IgD-negative memory B cell (primary cell): Measurements from ENCODE around the gene PLA2G6. TPM values are rescaled to one million over a fixed set of nuclear protein-coding genes. Genes with fewer than 3 reads are reported as not detected.
"Not testable (repeated sequence)": the region's sequence is repeated elsewhere in the genome, so short reads cannot be mapped to it uniquely, and the experiment has no call there.

Source experiments
- H3K27ac Mint-ChIP-seq, 3 donors: one replicate each; pipeline ENCODE4 v1.8.0; 2020 to 2022; ENCODE audit warnings: mild to moderate bottlenecking in 3 of 3, mixed read lengths in 3 of 3, moderate library complexity in 1 of 3
- H3K27me3 Mint-ChIP-seq: one replicate; pipeline ENCODE4 v1.8.0; 2021; ENCODE audit warnings: mixed read lengths
- H3K36me3 Mint-ChIP-seq: one replicate; pipeline ENCODE4 v1.8.0; 2020; ENCODE audit warnings: mild to moderate bottlenecking, mixed read lengths
- H3K4me1 Mint-ChIP-seq, 3 donors: one replicate each; pipeline ENCODE4 v1.8.0; 2020 to 2022; ENCODE audit warnings: mixed read lengths in 3 of 3, mild to moderate bottlenecking in 1 of 3
- H3K4me3 Mint-ChIP-seq, 4 donors: one replicate each; pipeline ENCODE4 v1.8.0; 2020 to 2022; ENCODE audit warnings: mild to moderate bottlenecking in 4 of 4, mixed read lengths in 4 of 4, moderate library complexity in 3 of 4
- H3K9me3 Mint-ChIP-seq, 3 donors: one replicate each; pipeline ENCODE4 v1.8.0; 2020 to 2021; ENCODE audit warnings: mixed read lengths in 3 of 3, mild to moderate bottlenecking in 1 of 3
- polyA plus RNA-seq: library from polyadenylated mRNA; unstranded; fragments of 300-500 nt; fragmentation: Illumina TruSeq; gene quantifications from one replicate; pipeline ENCODE4 v1.2.3, GENCODE V29; 2021

PLA2G6 gene
- polyA plus RNA-seq, 1 donor from 2014 or later = 3.0 TPM

DNA sequence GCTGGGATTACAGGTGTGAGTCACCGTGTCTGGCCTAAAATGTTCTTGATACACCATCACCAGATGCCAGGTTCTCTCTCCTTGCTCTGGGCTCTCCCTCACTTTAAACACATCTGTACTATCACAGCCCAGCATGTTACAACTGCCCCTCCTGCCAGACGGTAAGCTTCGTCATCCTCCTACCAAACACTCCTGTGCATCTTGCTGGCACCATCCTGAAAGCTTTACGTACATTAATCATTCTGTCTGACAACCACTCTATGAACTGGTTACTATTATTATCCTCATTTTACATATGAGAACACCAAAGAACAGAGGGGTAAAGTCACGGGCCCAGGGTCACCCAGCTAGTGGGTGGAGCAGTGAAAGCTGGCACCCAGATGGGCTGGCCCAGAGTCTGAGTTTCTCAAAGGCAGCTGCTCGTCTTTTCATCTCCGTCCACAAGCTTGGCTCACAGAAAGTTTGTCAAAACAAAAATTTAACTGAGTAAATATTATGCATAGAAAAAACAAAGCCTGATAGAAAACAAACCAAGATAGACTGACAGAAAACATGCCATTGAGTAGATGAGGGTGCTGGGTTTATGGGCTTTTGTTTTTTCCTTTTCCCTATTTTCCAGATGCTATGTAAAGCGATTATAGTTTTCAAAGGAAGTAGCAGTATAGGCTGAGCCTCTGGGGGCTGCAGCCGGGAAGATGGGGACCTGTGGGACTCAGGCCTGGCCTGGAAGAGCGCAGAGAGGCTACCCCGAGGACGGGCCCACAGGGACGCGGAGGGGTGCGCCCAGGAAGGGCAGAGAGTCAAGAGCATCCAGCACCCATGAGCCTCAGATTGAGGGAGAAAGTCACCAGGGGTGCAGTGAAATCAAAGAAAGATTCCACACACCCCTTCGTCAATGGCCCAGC is 9.5 kb downstream of the PLA2G6 start:
- Mint-ChIP-seq H3K27me3 (no peaks in the 10 kb centered on the region), H3K27ac (peak overlapping the region in 1 of 3 donors; percentile 27), H3K36me3 (peaks cover 3% of the 10 kb centered on the region), H3K4me1 (peaks cover 0 to 13% (median 4%) of the 10 kb centered on the region in 3 donors), H3K9me3 (no peaks in the 10 kb centered on the region), H3K4me3 (no peak overlapping the region)

DNA sequence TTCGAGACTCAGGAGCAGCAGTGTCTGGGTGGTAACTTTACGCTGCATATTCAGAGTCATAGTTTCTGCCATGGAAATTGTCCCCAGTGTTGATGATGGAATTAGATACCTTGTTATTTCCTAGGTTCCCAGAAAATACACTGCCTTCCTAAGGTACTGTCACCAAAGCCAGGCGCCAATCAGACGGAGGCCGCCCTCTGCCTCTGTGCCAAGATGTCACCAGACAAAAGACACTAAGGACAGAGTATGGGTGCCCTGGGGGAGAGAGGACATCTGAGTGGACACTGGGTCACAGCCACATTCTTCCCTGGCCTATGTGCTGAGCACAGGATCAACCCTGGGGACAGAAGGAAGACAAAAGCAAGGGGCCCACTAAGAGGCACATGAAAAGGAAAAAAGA is 11.2 kb downstream of the PLA2G6 start:
- Mint-ChIP-seq H3K4me1 (peaks cover 0 to 5% (median 0%) of the 10 kb centered on the region in 3 donors), H3K4me3 (no peak overlapping the region), H3K36me3 (peaks cover 2% of the 10 kb centered on the region), H3K27me3 (no peaks in the 10 kb centered on the region), H3K27ac (no peak overlapping the region), H3K9me3 (no peaks in the 10 kb centered on the region)

DNA sequence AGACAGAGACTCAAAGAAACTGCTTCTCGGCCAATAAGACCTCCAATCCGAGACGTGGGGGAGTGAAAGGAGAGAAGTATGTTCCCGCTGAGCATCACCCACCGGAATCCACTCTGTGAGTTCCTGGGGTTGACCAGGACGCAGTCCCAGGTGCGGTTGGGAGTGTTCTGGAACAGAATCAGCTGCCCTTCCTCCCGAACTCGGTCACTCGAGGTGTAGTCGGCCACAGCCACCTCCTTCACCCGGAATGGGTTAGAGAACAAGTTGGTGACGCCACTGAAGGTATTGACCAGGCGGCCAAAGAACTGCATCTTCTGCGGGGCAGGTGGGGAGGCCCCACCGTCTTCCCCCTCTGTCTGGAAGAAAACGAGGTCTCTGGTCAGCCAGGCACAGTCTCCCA is 12.5 kb downstream of the PLA2G6 start:
- H3K27ac Mint-ChIP-seq = no peak overlapping the region
- H3K27me3 Mint-ChIP-seq = no peaks in the 10 kb centered on the region
- H3K9me3 Mint-ChIP-seq = no peaks in the 10 kb centered on the region
- H3K4me3 Mint-ChIP-seq = no peak overlapping the region
- peaks cover 2% of the 10 kb centered on the region for H3K36me3 Mint-ChIP-seq
- peaks cover 0 to 4% (median 0%) of the 10 kb centered on the region in 3 donors for H3K4me1 Mint-ChIP-seq

DNA sequence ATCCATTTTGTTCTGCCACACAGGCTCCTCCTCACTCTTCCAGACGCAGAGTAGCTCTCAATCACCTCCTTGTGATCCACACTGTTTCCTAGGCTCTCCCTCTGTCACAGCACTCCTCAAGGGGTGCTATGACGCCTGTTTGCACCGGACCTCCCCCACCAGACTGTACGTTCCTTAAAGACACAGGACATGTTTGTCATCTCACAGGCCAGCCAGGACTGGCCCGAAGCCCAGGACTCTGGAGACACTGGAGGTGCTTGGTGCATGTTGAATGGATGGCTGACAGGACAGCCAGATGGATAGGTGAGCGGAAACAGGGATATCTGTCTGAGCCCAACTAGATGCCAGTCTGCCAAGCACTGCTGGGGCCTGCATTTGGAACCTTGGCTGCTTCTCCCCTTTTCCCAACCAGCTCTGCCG is 13.6 kb downstream of the PLA2G6 start:
- Mint-ChIP-seq H3K4me3 (no peak overlapping the region), H3K27ac (peak overlapping the region in 1 of 3 donors; percentile 76), H3K36me3 (peaks cover 2% of the 10 kb centered on the region), H3K9me3 (no peaks in the 10 kb centered on the region), H3K27me3 (no peaks in the 10 kb centered on the region), H3K4me1 (peaks cover 0 to 3% (median 2%) of the 10 kb centered on the region in 3 donors)

DNA sequence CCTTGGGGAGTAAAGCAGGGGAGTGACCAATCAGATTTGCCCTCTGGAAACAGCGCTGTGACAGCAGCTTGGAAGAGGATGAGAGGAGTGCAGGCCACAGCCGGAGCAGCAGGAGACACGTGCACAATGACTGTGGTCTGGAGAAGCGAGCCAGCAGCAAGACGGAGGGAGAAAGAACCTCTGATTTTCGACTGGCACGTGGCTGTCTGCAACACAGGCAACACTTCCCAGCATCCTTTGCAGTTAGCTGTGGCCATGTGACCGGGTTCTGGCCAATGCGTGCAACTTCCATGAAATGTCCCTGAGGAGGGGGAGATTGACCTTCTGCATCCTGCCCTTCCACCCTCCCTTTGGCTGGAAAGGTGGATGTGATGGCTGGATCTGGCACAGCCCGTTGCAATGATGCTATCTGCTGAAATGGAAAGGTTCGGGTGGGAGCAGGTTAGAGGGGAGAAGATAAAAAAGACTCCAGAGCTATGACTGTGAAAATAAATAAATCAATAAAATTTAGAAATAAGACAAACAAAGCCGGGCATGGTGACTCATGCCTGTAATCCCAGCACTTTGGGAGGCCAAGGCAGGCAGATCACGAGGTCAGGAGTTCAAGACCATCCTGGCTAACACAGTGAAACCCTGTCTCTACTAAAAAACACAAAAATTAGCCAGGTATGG is 15.6 kb downstream of the PLA2G6 start:
- H3K27me3 Mint-ChIP-seq = no peaks in the 10 kb centered on the region
- peaks cover 7 to 12% (median 9%) of the 10 kb centered on the region in 3 donors for H3K4me1 Mint-ChIP-seq
- no peak overlapping the region for H3K4me3 Mint-ChIP-seq
- H3K9me3 Mint-ChIP-seq = no peaks in the 10 kb centered on the region
- peaks cover 2% of the 10 kb centered on the region for H3K36me3 Mint-ChIP-seq
- H3K27ac Mint-ChIP-seq = no peak overlapping the region

DNA sequence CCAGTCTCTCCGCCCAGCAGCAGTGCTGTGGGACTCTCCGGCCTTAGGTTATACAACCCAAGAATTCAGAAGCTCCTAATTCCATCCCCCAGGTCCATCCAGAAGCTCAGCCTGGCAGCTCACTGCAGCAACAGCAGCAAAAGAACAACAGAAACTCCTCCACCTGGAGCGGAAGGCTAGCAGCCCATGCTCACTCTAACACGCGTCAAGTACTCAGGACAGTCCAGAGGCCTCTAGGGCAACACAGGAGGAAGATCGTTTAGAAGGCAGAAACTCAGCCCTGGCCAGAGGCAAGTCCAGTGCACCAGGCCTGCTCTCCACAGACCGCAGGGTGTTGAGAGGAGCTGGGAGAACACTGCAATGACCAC is 17.1 kb downstream of the PLA2G6 start:
- H3K4me3 Mint-ChIP-seq = no peak overlapping the region
- no peaks in the 10 kb centered on the region for H3K27me3 Mint-ChIP-seq
- peaks cover 3% of the 10 kb centered on the region for H3K36me3 Mint-ChIP-seq
- no peaks in the 10 kb centered on the region for H3K9me3 Mint-ChIP-seq
- peaks cover 9 to 14% (median 12%) of the 10 kb centered on the region in 3 donors for H3K4me1 Mint-ChIP-seq
- peak overlapping the region in 1 of 3 donors; percentile 78 for H3K27ac Mint-ChIP-seq

DNA sequence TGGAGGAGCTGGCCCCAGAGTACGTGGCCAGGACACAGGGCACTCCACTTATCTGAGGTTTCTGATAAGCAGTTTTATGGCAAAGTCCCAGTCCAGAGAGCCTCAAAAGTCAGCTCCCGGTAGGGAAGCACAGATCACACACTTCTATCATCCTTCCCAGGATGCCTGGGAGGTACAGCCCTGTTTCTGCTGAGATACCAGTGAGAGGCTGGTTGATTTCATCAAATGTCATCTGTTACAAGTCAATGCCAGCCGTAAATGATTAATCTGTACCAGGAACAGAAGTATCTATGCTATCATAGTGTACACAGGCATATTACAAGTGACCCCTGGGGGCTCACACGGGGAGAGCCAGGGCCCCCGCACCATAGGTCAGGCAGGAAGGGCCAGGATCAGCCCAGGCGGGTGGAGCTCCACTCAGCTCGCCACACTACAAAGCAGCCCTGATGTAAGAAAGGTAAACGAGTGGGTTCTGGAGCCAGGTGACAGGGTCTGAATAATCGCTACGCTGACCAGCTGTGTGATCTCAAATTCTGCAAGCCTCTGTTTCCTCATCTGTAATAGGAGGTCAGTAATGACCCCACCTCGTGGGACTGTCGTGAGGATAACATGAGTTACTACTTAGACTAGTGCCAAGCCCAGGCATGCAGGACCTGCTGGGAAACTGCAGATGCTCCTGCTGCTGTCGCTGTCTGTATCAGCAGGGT is 17.6 kb downstream of the PLA2G6 start:
- Mint-ChIP-seq H3K9me3 (no peaks in the 10 kb centered on the region), H3K4me3 (no peak overlapping the region), H3K27ac (peak overlapping the region; percentile 63 to 78 (median 78)), H3K4me1 (peaks cover 9 to 14% (median 12%) of the 10 kb centered on the region in 3 donors), H3K27me3 (no peaks in the 10 kb centered on the region), H3K36me3 (peaks cover 3% of the 10 kb centered on the region)

DNA sequence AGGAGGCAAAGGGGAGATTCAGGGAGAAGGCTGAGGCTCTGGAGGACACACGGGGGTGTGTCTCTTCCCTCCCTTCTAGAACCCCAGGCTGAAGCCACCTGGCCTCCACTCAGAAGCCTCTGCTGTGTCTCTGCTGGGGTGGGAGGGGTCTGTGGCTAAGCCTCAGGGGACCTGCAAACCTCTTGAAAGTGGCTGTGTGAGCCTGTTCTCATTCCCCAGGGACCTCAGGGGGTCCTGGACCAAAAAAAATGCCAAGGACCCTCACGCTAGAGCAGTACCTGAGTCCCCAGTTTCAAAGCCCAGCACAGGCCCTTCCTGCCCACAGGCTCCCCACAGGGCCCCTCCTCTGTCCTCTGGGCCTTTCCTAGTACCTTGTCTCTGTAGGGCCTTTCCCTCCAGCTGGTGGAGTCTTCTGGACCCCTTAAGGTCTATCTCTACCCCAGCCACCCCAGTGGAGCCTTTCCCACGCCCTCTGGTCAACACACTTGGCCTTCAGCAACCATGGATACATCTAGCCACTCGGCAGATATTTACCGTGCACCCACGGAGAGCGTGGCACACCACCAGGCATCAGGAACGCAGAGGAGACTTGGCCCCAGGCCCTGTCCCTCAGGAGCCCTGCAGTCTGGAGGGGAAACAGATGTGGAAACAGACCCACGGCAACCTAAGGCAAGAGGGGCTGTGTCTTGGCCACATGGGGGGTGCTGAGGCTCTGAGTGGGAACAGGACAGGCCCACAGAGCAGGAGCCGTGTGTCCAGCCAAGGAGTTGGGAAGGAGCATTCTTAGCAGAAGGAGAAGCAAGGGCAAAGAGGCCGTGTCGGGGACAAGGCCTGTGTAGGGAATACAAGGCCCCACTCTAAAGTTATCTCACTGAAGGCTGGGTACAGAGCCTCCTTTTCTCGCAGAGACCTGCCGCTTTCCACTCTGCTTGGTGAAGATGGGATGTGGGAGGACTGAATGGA is 18.5 kb downstream of the PLA2G6 start:
- H3K9me3 Mint-ChIP-seq = no peaks in the 10 kb centered on the region
- H3K36me3 Mint-ChIP-seq = peaks cover 1% of the 10 kb centered on the region
- H3K27me3 Mint-ChIP-seq = no peaks in the 10 kb centered on the region
- peaks cover 9 to 14% (median 12%) of the 10 kb centered on the region in 3 donors for H3K4me1 Mint-ChIP-seq
- peak overlapping the region; percentile 78 to 98 (median 94) for H3K27ac Mint-ChIP-seq
- H3K4me3 Mint-ChIP-seq = peak overlapping the region in 1 of 4 donors; percentile 75

DNA sequence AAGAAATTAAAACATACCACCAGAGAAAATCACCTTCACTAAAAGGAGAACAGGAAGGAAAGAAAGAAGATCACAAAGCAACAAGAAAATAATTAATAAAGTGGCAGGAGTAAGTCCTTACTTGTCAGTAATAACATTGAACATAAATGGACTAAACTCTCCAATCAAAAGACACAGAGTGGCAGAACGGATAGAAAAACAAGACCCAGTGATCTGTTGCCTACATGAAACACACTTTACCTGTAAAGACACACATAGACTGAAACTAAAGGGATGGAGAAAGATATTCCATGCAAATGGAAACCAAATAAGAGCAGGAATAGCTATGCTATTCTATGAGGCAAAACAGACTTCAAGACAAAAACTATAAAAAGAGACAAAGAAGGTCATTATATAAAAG is 25.9 kb downstream of the PLA2G6 start:
- H3K27ac Mint-ChIP-seq = no peak overlapping the region
- no peaks in the 10 kb centered on the region for H3K9me3 Mint-ChIP-seq
- H3K36me3 Mint-ChIP-seq = peaks cover 3% of the 10 kb centered on the region
- H3K4me3 Mint-ChIP-seq = no peak overlapping the region
- peaks cover 5 to 13% (median 9%) of the 10 kb centered on the region in 3 donors for H3K4me1 Mint-ChIP-seq
- H3K27me3 Mint-ChIP-seq = no peaks in the 10 kb centered on the region

DNA sequence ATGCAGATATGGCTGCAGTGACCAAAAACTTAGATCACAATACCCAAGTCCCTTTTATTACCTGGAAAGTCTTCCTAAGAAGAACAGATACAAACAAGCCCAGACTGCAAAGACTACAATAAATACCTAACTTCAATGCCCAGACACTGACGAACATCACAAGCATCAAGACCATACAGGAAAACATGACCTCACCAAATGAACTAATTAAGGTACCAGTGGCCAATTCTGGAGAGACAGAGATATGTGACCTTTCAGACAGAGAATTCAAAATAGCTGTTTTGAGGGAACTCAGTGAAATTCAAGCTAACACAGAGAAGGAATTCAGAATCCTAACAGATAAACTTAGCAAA is 27.1 kb downstream of the PLA2G6 start:
- not testable (repeated sequence) for H3K4me3 Mint-ChIP-seq, H3K27ac Mint-ChIP-seq, H3K36me3 Mint-ChIP-seq, H3K9me3 Mint-ChIP-seq, H3K27me3 Mint-ChIP-seq
- H3K4me1 Mint-ChIP-seq = peaks cover 3 to 13% (median 8%) of the 10 kb centered on the region in 3 donors

DNA sequence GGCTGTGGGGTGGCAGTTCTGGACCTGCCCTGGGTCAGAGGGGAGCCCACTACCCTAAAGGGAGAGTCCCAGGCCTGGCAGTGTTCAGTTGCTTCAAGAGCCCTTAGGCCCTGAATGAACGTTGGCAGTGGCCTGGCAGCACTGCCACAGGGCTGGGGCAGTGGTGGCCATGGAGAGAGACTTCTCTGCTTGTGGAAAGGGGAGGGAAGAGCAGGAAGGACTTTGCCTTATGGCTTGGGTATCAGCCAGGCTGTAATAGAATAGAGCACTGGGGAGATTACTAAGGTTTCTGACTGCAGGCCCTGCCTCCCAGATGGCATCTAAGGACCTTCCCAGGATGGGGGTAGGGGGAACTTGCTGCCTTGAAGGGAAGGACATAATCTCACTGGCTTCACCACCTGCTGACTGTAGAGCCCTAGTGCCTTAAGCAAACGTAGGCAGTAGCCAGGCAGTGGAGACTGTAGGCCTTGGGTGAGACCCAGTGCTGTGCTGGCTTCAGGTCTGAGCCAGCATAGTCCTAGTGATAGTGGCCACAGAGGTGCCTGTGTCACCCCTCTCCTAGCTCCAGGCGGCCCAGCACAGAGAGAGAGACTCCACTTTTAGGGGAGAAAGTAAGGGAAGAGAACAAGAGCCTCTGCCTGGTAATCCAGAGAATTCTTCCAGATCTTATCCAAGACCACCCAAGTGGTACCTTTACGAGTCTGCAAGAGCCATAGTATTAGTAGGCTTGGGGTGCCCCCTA is 27.6 kb downstream of the PLA2G6 start:
- H3K4me3 Mint-ChIP-seq = no peak overlapping the region
- peaks cover 1% of the 10 kb centered on the region for H3K36me3 Mint-ChIP-seq
- no peak overlapping the region for H3K27ac Mint-ChIP-seq
- H3K4me1 Mint-ChIP-seq = peaks cover 3 to 13% (median 8%) of the 10 kb centered on the region in 3 donors
- H3K9me3 Mint-ChIP-seq = no peaks in the 10 kb centered on the region
- H3K27me3 Mint-ChIP-seq = no peaks in the 10 kb centered on the region

DNA sequence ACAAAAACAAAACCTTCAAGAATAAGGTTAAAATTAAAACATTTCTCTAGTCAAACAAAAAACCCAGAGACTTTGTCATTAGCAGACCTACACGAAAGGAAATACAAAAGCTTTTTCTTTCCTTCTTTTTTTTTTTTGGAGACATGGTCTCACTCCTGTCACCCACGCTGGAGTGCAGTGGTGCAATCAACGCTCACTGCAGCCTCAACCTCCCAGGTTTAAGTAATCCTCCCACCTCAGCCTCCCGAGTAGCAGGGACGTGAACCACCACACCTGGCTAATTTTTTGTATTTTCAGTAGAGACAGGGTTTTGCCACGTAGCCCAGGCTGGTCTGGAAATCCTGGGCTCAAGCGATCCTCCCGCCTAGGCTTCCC is 30.5 kb downstream of the PLA2G6 start:
- Mint-ChIP-seq H3K4me3 (no peak overlapping the region), H3K4me1 (peaks cover 1 to 12% (median 4%) of the 10 kb centered on the region in 3 donors), H3K27ac (peak overlapping the region in 1 of 3 donors; percentile 77), H3K27me3 (no peaks in the 10 kb centered on the region), H3K36me3 (peaks cover 5% of the 10 kb centered on the region), H3K9me3 (no peaks in the 10 kb centered on the region)

DNA sequence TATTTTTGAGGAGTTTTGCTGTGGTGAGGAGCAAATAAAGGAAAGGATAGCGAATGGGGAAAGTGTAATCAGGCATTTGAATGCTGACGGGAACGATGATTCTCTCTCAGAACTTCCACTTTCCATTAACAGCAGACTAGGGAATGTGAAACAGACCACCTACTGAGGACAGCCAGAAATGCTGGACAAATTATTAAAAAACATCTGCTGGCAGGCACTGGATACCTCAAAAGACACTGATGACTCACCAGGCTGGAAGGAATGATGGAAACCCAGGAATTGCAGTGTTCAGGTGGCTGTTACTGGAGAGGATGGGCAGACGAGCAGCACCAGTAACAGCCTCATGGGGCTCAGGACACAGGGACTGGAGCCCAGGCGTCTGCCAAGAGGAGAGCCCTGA is 33.4 kb downstream of the PLA2G6 start:
- H3K4me1 Mint-ChIP-seq = peaks cover 4 to 16% (median 4%) of the 10 kb centered on the region in 3 donors
- peaks cover 7% of the 10 kb centered on the region for H3K36me3 Mint-ChIP-seq
- H3K4me3 Mint-ChIP-seq = no peak overlapping the region
- H3K27ac Mint-ChIP-seq = no peak overlapping the region
- H3K9me3 Mint-ChIP-seq = no peaks in the 10 kb centered on the region
- no peaks in the 10 kb centered on the region for H3K27me3 Mint-ChIP-seq

DNA sequence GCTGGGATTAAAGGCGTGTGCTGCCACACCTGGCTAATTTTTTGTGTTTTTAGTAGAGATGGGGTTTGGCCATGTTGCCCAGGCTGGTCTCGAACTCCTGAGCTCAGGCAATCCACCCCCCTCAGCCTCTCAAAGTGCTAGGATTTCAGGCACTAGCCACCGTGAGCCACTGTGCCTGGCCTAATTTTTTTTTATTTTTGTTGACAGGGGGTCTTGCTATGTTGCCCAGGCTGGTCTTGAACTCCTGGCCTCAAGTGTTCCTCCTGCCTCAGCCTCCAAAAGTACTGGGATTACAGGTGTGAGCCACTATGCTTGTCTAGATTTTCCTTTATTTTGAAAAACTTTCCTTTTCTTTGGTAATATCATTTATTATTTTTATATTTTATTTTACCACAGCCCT is 35.5 kb downstream of the PLA2G6 start:
- Mint-ChIP-seq H3K4me1 (peaks cover 0 to 14% (median 4%) of the 10 kb centered on the region in 3 donors), H3K36me3 (peaks cover 11% of the 10 kb centered on the region)
- not testable (repeated sequence) for H3K9me3 Mint-ChIP-seq, H3K27ac Mint-ChIP-seq, H3K27me3 Mint-ChIP-seq, H3K4me3 Mint-ChIP-seq
